ENCODE measurements around the gene ULK4.
A peak's percentile ranks its signal among the peaks of the same experiment; 100 is the strongest.
"Not testable (repeated sequence)": the region's sequence is repeated elsewhere in the genome, so short reads cannot be mapped to it uniquely, and the experiment has no call there.

The ULK4 gene

DNA sequence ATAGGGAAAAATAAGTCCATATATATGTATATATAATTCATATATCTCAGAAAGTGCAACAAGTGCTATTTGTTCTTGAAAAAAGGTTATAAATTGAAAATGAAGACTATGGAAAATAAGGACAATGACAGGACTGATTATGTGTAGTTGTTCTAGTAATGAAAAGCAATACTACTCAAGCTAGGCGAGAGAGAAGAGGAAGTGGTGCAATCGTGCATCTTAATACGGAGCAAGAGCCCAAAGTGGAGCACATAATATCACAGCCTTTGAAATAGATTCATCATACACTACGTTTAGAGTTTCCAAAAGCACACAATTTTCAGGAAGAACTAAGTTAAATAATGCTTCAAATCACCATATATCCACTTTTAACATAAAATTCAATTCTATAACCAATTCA is 87.9 kb downstream of the ULK4 start:
- no peak overlapping the region for H3K4me3 ChIP-seq (ENCODE audit: low read depth, low read length)
- DNase-seq (ENCODE audit: low read depth), result no peak

DNA sequence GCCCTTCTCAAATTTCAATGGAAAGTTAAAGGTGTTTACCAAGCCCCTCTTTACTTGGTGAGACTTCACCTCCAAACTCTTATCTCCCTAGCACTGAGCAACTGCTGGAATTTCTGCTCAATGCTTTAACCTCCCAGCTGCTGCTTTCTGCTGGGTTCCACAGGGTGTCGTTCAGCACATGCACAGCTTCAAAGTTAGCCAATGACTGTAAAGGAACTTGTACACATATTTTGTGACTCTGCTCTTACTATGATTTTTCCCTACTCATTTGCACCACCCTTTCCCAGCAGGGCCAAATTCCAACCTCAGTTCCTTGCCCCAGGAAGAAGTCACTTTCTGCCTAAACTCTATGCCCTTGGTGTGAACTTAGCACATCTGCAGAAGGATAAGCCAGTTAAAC is 89.7 kb downstream of the ULK4 start:
- H3K4me3 ChIP-seq (ENCODE audit: low read depth, low read length), result no peak overlapping the region
- TF ChIP-seq, protein P1, sequence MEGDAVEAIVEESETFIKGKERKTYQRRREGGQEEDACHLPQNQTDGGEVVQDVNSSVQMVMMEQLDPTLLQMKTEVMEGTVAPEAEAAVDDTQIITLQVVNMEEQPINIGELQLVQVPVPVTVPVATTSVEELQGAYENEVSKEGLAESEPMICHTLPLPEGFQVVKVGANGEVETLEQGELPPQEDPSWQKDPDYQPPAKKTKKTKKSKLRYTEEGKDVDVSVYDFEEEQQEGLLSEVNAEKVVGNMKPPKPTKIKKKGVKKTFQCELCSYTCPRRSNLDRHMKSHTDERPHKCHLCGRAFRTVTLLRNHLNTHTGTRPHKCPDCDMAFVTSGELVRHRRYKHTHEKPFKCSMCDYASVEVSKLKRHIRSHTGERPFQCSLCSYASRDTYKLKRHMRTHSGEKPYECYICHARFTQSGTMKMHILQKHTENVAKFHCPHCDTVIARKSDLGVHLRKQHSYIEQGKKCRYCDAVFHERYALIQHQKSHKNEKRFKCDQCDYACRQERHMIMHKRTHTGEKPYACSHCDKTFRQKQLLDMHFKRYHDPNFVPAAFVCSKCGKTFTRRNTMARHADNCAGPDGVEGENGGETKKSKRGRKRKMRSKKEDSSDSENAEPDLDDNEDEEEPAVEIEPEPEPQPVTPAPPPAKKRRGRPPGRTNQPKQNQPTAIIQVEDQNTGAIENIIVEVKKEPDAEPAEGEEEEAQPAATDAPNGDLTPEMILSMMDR (IDR thresholded peaks at IDR 0.05; ENCODE audit: insufficient read depth, low read depth, low read length, missing control alignments), result no peak
- DNase-seq (ENCODE audit: low read depth), result no peak

More for the DNA sequence above, 87.9 kb downstream of the ULK4 start:
- TF ChIP-seq, protein P1 (IDR thresholded peaks at IDR 0.05; ENCODE audit: insufficient read depth, low read depth, low read length, missing control alignments), result no peak

DNA sequence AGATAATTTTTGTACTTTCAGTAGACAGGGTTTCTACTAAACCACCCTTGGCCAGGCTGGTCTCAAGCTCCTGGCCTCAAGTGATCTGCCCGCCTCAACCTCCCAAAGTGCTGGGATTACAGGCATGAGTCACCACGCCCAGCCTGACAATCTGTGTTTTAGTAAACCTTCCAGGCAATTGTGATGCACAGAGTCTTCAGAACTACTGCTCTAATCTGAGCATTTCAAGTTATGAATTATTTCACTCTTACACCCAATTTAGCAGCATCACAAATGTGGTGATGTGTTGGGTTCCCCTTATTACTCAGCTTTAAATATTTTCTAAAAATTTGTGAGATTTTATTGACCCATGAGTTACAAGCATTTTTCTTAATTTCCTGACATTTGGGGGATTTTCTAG is 94.4 kb downstream of the ULK4 start:
- TF ChIP-seq, protein P1 (IDR thresholded peaks at IDR 0.05; ENCODE audit: insufficient read depth, low read depth, low read length, missing control alignments), result no peak
- no peak overlapping the region for H3K4me3 ChIP-seq (ENCODE audit: low read depth, low read length)
- DNase-seq (ENCODE audit: low read depth), result no peak

DNA sequence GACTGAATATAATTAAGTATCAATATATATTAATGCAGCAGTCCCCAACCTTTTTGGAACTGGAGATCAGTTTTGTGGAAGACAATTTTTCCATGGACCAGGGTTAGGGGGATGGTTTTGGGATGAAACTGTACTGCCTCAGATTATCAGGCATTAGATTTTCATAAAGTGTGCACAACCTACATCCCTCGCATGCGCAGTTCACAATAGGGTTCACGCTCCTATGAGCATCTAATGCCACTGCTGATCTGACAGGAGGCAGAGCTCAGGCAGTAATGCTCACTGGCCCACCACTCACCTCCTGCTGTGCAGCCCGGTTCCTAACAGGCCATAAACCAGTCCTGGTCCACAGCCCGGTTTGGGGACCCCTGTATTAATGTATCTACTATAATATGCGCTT is 95.6 kb downstream of the ULK4 start:
- H3K4me3 ChIP-seq (ENCODE audit: low read depth, low read length), result no peak overlapping the region
- TF ChIP-seq, protein P1 (IDR thresholded peaks at IDR 0.05; ENCODE audit: insufficient read depth, low read depth, low read length, missing control alignments), result no peak
- DNase-seq (ENCODE audit: low read depth), result no peak

DNA sequence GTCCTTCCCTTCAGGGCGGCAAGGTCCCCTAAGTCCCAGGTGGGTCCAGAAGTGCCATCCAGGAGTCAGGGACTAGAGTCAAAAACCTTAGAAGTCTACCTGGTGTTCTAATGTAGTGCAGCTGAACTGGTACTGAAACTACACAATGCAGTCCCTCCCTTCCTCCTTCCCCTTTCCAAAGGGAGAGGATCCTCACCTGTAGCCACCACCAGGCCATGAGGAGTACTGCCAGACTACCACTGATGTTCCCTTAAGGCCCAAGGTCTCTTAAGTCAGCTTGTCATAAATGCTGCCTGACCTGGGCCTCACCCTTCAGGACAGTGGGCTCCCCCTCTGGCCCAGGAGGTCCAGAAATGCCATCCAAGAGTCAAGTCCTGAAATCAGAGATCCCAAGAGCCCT is 98.9 kb downstream of the ULK4 start:
- peak; percentile 24 for DNase-seq (ENCODE audit: low read depth)
- no peak overlapping the region for H3K4me3 ChIP-seq (ENCODE audit: low read depth, low read length)
- TF ChIP-seq, protein P1 (IDR thresholded peaks at IDR 0.05; ENCODE audit: insufficient read depth, low read depth, low read length, missing control alignments), result peak; percentile 10

DNA sequence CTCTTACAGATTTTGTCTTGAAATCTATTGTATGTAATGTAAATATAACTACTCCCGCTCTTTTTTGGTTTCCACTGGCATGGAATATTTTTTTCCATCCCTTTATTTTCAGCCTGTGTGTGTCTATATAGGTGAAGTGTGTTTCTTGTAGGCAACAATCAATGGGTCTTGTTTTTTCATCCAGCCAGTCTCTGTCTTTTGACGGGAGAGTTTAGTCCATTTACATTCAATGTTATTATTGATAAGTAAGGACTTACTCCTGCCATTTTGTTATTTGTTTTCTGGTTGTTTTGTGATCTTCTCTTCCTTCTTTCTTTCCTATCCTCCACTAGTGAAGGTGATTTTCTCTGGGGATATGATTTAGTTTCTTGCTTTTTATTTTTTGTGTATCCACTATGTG is 101.4 kb downstream of the ULK4 start:
- not testable (repeated sequence) for H3K4me3 ChIP-seq (ENCODE audit: low read depth, low read length); DNase-seq (ENCODE audit: low read depth)

DNA sequence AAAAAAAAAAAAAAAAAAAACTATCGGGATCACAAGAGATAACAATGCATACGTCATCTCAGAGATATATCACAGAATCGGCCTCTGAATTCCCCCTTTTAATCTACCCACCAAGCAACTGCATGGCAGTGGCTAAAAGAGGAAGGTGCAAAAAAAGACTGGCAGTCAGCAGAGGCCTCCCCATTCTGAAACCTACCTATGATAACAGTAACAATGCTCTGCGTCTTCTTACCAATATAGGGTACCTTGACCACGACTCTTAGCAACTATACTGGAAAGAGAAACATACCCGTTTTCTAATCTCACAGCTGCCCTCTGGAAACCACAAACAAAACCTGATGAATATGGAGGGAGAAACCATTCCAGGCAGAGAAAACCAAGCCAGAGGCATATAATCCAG is 106.9 kb downstream of the ULK4 start:
- TF ChIP-seq, protein P1 (IDR thresholded peaks at IDR 0.05; ENCODE audit: insufficient read depth, low read depth, low read length, missing control alignments), result no peak
- no peak for DNase-seq (ENCODE audit: low read depth)
- H3K4me3 ChIP-seq (ENCODE audit: low read depth, low read length), result no peak overlapping the region
